Central memory CD4-positive, alpha-beta T cell (primary cell): ENCODE data around the gene TLR2.
"Not testable (repeated sequence)": the region's sequence is repeated elsewhere in the genome, so short reads cannot be mapped to it uniquely, and the experiment has no call there.

Experiments used
- DNase-seq: peaks from one replicate; pipeline ENCODE4 v3.0.0; 2022

The TLR2 gene

GRCh38 chr4:153661215-153661822 lies 22.8 kb upstream of the TLR2 start:
- DNase-seq: no peak

- no peak for DNase-seq
Measured at GRCh38 chr4:153661908-153662307, 22.2 kb upstream of the TLR2 start.

GRCh38 chr4:153663667-153664066 lies 20.4 kb upstream of the TLR2 start:
- DNase-seq: no peak

- DNase-seq: not testable (repeated sequence)
Measured at GRCh38 chr4:153666505-153666904, 17.6 kb upstream of the TLR2 start.

- no peak for DNase-seq
Measured at GRCh38 chr4:153668647-153669046, 15.4 kb upstream of the TLR2 start.

GRCh38 chr4:153669838-153670237 lies 14.2 kb upstream of the TLR2 start:
- no peak for DNase-seq

- DNase-seq: no peak
Measured at GRCh38 chr4:153676486-153676885, 7.6 kb upstream of the TLR2 start.

GRCh38 chr4:153676984-153677383 lies 7.1 kb upstream of the TLR2 start:
- DNase-seq: no peak

GRCh38 chr4:153679486-153679885 lies 4.6 kb upstream of the TLR2 start:
- no peak for DNase-seq

GRCh38 chr4:153683763-153684181 lies 308 bp upstream of the TLR2 start:
- DNase-seq: no peak

GRCh38 chr4:153684971-153685371 lies 891 bp downstream of the TLR2 start:
- DNase-seq: no peak

GRCh38 chr4:153704522-153704921 lies 20.4 kb downstream of the TLR2 start:
- DNase-seq: no peak

- DNase-seq: no peak
Measured at GRCh38 chr4:153705743-153706468, 21.8 kb downstream of the TLR2 start.

GRCh38 chr4:153706519-153706918 lies 22.4 kb downstream of the TLR2 start:
- no peak for DNase-seq

- no peak for DNase-seq
Measured at GRCh38 chr4:153710681-153711080, 26.6 kb downstream of the TLR2 start.

GRCh38 chr4:153713866-153714646 lies 30.0 kb downstream of the TLR2 start:
- DNase-seq: no peak

- DNase-seq: no peak
Measured at GRCh38 chr4:153722036-153722435, 38.0 kb downstream of the TLR2 start.

GRCh38 chr4:153724606-153725005 lies 40.5 kb downstream of the TLR2 start:
- no peak for DNase-seq

- no peak for DNase-seq
Measured at GRCh38 chr4:153725136-153725830, 41.2 kb downstream of the TLR2 start.

GRCh38 chr4:153725831-153726154 lies 41.7 kb downstream of the TLR2 start:
- no peak for DNase-seq

- no peak for DNase-seq
Measured at GRCh38 chr4:153728151-153728550, 44.1 kb downstream of the TLR2 start.

GRCh38 chr4:153728660-153729059 lies 44.6 kb downstream of the TLR2 start:
- no peak for DNase-seq

GRCh38 chr4:153729895-153730294 lies 45.8 kb downstream of the TLR2 start:
- no peak for DNase-seq
